Endodermal cell (in vitro differentiated cells): ENCODE measurements around the gene SLC25A17. TPM values are rescaled to one million over a fixed set of nuclear protein-coding genes. Genes with fewer than 3 reads are reported as not detected.

Experiments used
- DNase-seq: peaks from one replicate; pipeline ENCODE4 v3.0.0-alpha.2; 2017
- H3K27ac ChIP-seq: 2 replicates; pipeline ENCODE4 v1.5.1; 2013; ENCODE audit warnings: mild to moderate bottlenecking, low read depth, low read length, moderate library complexity
- H3K27me3 ChIP-seq: 2 replicates; pipeline ENCODE4 v1.6.1; 2013; ENCODE audit warnings: mild to moderate bottlenecking, low read length, moderate library complexity; ENCODE audit not compliant: insufficient read depth, control insufficient read depth, poor library complexity, severe bottlenecking
- H3K36me3 ChIP-seq: 2 replicates; pipeline ENCODE4 v1.7.0; 2013; ENCODE audit warnings: mild to moderate bottlenecking, low read length, moderate library complexity; ENCODE audit not compliant: control insufficient read depth, insufficient read depth
- H3K4me1 ChIP-seq: one replicate; pipeline ENCODE4 v1.7.0; 2013; ENCODE audit warnings: low read length; ENCODE audit not compliant: control insufficient read depth, insufficient read depth
- H3K4me3 ChIP-seq: 2 replicates; pipeline ENCODE4 v1.5.1; 2013; ENCODE audit warnings: mild to moderate bottlenecking, low read length, moderate library complexity
- H3K9ac ChIP-seq: 2 replicates; pipeline ENCODE4 v1.6.1; 2013; ENCODE audit warnings: mild to moderate bottlenecking, low read length, moderate library complexity; ENCODE audit not compliant: poor library complexity, severe bottlenecking; ENCODE audit errors: extremely low read depth
- H3K9me3 ChIP-seq: 2 replicates; pipeline ENCODE4 v1.6.1; 2013; ENCODE audit warnings: mild to moderate bottlenecking, low read length, moderate library complexity; ENCODE audit not compliant: control insufficient read depth
- H3K27ac Mint-ChIP-seq: 2 replicates; pipeline ENCODE4 v1.8.0; 2020; ENCODE audit warnings: mixed read lengths
- H3K27me3 Mint-ChIP-seq: 2 replicates; pipeline ENCODE4 v1.8.0; 2021; ENCODE audit warnings: mild to moderate bottlenecking, mixed read lengths; ENCODE audit not compliant: insufficient read depth
- H3K36me3 Mint-ChIP-seq: 2 replicates; pipeline ENCODE4 v1.8.0; 2020; ENCODE audit warnings: low read depth, mixed read lengths
- H3K4me1 Mint-ChIP-seq: 2 replicates; pipeline ENCODE4 v1.8.0; 2020; ENCODE audit warnings: mixed read lengths
- H3K4me3 Mint-ChIP-seq: 2 replicates; pipeline ENCODE4 v1.8.0; 2020; ENCODE audit warnings: mild to moderate bottlenecking, moderate library complexity, mixed read lengths
- H3K9me3 Mint-ChIP-seq: 2 replicates; pipeline ENCODE4 v1.8.0; 2020; ENCODE audit warnings: mild to moderate bottlenecking, mixed read lengths
- CTCF ChIP-seq: fragments of 200-600 bp; sonication (generic); conservative IDR thresholded peaks from 2 replicates; pipeline ENCODE4 v1.5.0; 2021; ENCODE audit warnings: antibody characterized with exemption, mild to moderate bottlenecking
- WGBS, 2 experiments: methylation state at CpG; one replicate each; pipeline versions ENCODE4 v1.1.5 to v1.1.7; 2013; ENCODE audit warnings: missing lambda C conversion rate in 2 of 2, mixed read lengths in 1 of 2; ENCODE audit not compliant: insufficient coverage in 1 of 2, insufficient read length in 1 of 2; 5-methylcytosine and 5-hydroxymethylcytosine counted together
- total RNA-seq, 2 donors: library from RNA; stranded (reverse); fragmentation: NEBNext Ultra II Directional in 1 of 2; extraction: Animal tissue kit (Norgen Biotek cat#: 25700) in 1 of 2; gene quantifications; 2 replicates in 1 of 2; 3 replicates in 1 of 2; pipeline ENCODE4 v1.2.1, GENCODE V29; 2021

Gene SLC25A17
- total RNA-seq, 2 donors from 2014 or later, result 25.4 to 29.4 TPM

- WGBS, 2 experiments, result 97 to 100% methylated on average over 2 to 3 of the region's 3 CpGs
- peak overlapping the region; percentile 20 for H3K27ac Mint-ChIP-seq
Measured at GRCh38 chr22:40805699-40806203, 13.4 kb downstream of the SLC25A17 start.

GRCh38 chr22:40805239-40805638, 13.9 kb downstream of the SLC25A17 start:
- DNase-seq, result no peak
- Histone ChIP-seq H3K27me3 (no peaks in the 10 kb centered on the region), H3K4me1 (no peaks in the 10 kb centered on the region), H3K36me3 (peaks cover 10% of the 10 kb centered on the region), H3K9ac (no peak overlapping the region), H3K4me3 (no peak overlapping the region), H3K9me3 (no peaks in the 10 kb centered on the region), H3K27ac (no peak overlapping the region)
- no peak for TF ChIP-seq CTCF
- Mint-ChIP-seq H3K4me1 (peaks cover 3% of the 10 kb centered on the region), H3K27me3 (no peaks in the 10 kb centered on the region), H3K4me3 (no peak overlapping the region), H3K36me3 (peaks cover 8% of the 10 kb centered on the region), H3K9me3 (no peaks in the 10 kb centered on the region), H3K27ac (peak overlapping the region; percentile 20)
- WGBS, 2 experiments, result 91 to 93% methylated on average over 4 of the region's 4 CpGs

More at GRCh38 chr22:40805699-40806203, 13.4 kb downstream of the SLC25A17 start:
- peaks cover 8% of the 10 kb centered on the region for H3K36me3 Mint-ChIP-seq
- Histone ChIP-seq H3K27ac (no peak overlapping the region), H3K27me3 (no peaks in the 10 kb centered on the region), H3K36me3 (peaks cover 10% of the 10 kb centered on the region), H3K9me3 (no peaks in the 10 kb centered on the region), H3K4me3 (no peak overlapping the region), H3K4me1 (no peaks in the 10 kb centered on the region), H3K9ac (no peak overlapping the region)
- no peak for DNase-seq
- no peaks in the 10 kb centered on the region for H3K9me3 Mint-ChIP-seq
- peaks cover 3% of the 10 kb centered on the region for H3K4me1 Mint-ChIP-seq
- H3K27me3 Mint-ChIP-seq, result no peaks in the 10 kb centered on the region
- H3K4me3 Mint-ChIP-seq, result no peak overlapping the region
- no peak for TF ChIP-seq CTCF

- no peak overlapping the region for H3K27ac ChIP-seq
- no peak overlapping the region for H3K4me3 ChIP-seq
- no peak for TF ChIP-seq CTCF
- no peaks in the 10 kb centered on the region for H3K9me3 Mint-ChIP-seq
- 67% methylated on average over 1 of the region's 1 CpG; no CpG with 5 or more reads in 1 of the 2 experiments for WGBS, 2 experiments
- no peak overlapping the region for H3K27ac Mint-ChIP-seq
- no peaks in the 10 kb centered on the region for H3K27me3 ChIP-seq
- no peaks in the 10 kb centered on the region for H3K4me1 ChIP-seq
- peaks cover 10% of the 10 kb centered on the region for H3K36me3 ChIP-seq
- DNase-seq, result no peak
- no peaks in the 10 kb centered on the region for H3K9me3 ChIP-seq
- H3K27me3 Mint-ChIP-seq, result no peaks in the 10 kb centered on the region
- H3K9ac ChIP-seq, result no peak overlapping the region
- peaks cover 3% of the 10 kb centered on the region for H3K4me1 Mint-ChIP-seq
- H3K36me3 Mint-ChIP-seq, result peaks cover 12% of the 10 kb centered on the region
- H3K4me3 Mint-ChIP-seq, result no peak overlapping the region
Measured at GRCh38 chr22:40803321-40803720, 15.8 kb downstream of the SLC25A17 start.
